Fibroblast of villous mesenchyme (primary cell): ENCODE measurements around the gene B4GALNT3. TPM values are rescaled to one million over a fixed set of nuclear protein-coding genes. Genes with fewer than 3 reads are reported as not detected.

Experiments
- DNase-seq: peaks from one replicate; pipeline ENCODE4 v3.0.0-alpha.2; 2010; ENCODE audit warnings: low read depth
- H3K4me3 ChIP-seq: 2 replicates; pipeline ENCODE4 v1.5.1; 2011; ENCODE audit warnings: low read depth, mild to moderate bottlenecking, low read length
- total RNA-seq: library from RNA; depleted of rRNA; stranded (reverse); fragments of >200 nt; gene quantifications from 2 replicates; pipeline ENCODE4 v1.2.3, GENCODE V29; 2012
- TF ChIP-seq, protein P1 (sequence below): IDR thresholded peaks from 2 replicates; pipeline ENCODE4 v1.5.1; 2012; ENCODE audit warnings: low read depth, mild to moderate bottlenecking, low read length; ENCODE audit not compliant: insufficient read depth

The B4GALNT3 gene
- total RNA-seq, 1 donor = under 0.01 TPM

DNA sequence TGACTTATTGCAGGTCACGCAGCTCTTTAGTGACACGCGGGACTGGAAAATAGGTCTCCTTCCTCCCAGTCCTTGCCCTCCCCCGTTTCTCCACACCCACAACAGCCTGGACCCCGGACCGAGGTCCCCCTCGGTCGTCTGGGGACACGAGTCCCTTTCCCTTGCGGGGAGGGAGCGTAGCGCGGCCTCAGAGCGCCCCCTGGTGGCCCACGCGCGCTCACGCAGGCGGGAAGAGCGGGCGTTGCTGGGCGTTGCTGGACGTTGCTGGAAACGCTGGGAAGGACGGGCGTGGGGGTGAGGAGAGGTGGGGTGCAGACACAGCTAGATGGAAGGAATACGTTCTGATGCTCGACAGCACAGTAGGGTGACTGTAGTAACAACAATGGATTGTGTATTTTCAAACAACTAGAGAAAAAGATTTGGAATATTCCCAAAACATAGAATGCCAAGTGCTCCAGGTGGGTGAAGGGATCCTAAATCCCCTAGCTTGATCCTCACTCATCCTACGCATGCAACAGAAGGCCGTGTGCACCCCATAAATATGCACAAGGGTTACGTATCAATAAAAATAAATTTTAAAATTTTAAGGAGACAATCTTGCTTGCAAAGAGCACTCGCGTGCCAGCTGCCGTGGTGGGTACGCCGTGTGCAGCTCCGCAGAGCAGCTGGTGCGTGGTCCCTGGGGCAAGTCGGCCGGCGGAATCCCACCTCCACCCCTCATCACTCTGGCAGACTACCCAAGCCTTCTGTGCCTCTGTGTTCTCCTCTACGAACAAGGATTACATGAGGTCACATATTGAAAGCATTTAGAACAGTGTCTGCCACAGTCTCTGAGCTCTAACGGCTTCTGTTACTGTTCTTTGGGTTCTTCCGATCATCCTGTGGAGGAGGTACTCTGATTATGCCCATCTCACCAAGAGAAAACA, 87.4 kb downstream of the B4GALNT3 start:
- H3K4me3 ChIP-seq = peak overlapping the region; percentile 3
- TF ChIP-seq, protein P1, sequence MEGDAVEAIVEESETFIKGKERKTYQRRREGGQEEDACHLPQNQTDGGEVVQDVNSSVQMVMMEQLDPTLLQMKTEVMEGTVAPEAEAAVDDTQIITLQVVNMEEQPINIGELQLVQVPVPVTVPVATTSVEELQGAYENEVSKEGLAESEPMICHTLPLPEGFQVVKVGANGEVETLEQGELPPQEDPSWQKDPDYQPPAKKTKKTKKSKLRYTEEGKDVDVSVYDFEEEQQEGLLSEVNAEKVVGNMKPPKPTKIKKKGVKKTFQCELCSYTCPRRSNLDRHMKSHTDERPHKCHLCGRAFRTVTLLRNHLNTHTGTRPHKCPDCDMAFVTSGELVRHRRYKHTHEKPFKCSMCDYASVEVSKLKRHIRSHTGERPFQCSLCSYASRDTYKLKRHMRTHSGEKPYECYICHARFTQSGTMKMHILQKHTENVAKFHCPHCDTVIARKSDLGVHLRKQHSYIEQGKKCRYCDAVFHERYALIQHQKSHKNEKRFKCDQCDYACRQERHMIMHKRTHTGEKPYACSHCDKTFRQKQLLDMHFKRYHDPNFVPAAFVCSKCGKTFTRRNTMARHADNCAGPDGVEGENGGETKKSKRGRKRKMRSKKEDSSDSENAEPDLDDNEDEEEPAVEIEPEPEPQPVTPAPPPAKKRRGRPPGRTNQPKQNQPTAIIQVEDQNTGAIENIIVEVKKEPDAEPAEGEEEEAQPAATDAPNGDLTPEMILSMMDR = peak; percentile 98
- DNase-seq = peak; percentile 45

DNA sequence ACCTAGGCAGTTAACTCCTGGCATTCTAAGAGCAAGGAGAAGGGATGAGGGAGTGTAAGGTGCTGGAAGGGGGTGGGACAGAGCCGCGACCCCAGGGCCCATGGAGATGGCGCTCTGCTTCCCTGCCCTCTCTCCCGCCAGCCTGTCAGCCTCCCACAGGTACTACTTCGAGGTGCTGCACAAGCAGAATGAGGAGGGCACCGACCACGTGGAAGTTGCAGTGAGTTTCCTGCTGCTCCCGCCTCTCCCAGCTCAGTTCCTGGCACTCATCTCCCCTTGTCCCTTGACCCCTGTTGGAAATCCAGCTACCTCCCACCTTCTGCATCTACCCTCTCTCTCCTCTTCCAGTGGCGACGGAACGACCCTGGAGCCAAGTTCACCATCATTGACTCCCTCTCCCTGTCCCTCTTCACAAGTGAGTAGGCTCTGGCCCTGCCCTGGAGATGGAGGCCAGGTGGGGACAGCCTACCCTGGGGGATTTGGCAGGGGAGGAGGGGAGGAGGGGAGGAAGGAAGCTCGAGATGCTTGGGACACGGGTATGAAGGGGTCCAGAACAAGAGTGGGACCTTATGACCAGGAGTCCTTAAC, 88.2 kb downstream of the B4GALNT3 start:
- TF ChIP-seq, protein P1 = no peak
- no peak overlapping the region for H3K4me3 ChIP-seq
- DNase-seq = no peak

DNA sequence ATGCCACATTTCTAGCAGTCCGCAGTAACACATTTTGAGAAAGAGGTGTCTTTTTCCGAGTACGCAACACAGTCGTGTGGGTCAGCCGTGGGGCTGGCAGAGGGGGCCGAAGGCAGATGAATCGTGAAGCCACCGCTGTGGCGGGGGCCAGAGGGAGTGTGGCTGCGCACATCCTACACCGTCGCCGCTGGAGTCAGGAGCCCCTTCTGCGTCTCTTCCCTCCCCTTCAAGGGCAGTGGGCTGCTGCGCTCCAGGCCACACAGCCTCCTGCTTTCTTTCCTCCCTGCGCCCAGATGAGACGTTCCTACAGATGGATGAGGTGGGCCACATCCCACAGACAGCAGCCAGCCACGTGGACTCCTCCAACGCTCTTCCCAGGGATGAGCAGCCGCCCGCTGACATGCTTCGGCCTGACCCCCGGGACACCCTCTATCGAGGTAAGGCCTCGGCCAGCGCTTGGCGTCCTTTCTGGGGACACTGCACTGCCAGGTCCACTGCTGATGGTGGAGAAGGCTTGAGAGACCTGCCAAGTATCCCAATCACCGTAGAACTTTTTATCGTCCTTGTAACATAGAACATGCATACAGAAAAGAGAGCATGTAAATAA, 89.8 kb downstream of the B4GALNT3 start:
- DNase-seq = no peak
- TF ChIP-seq, protein P1 = no peak
- no peak overlapping the region for H3K4me3 ChIP-seq

DNA sequence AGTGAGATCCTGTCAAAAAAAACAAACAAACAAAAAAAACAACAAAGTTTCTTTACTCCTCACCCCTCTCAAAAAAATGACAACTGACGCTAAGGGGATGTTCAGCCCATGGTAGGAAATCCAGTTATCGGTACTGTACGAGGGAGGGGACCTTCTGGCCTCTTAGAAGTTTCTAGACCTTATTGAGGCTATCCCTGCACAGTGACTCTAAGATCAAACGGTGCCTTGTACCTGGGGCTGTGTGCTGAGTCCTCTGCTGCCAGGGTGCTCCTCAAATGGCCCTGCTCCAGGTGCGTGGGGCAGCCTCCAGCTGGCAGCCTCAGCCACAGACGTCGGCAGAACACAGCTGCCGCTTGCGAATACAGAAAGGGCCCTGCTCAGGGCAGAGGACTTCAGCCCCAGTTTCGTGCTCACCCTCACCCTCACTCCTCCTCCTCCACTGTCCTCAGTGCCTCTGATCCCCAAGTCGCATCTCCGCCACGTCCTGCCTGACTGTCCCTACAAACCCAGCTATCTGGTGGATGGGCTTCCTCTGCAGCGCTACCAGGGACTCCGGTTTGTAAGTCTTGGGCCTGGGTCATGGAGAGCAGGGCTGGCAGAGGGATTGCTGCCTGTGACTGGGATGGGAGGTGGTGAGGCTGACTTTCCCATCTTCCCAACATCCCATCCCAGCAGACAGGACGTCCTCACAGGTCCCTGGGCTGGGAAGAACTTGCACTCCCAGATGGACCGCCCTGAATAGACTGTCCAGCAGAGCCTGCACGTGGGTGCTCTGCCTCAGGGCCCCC, 90.9 kb downstream of the B4GALNT3 start:
- H3K4me3 ChIP-seq = no peak overlapping the region
- TF ChIP-seq, protein P1 = no peak
- no peak for DNase-seq

DNA sequence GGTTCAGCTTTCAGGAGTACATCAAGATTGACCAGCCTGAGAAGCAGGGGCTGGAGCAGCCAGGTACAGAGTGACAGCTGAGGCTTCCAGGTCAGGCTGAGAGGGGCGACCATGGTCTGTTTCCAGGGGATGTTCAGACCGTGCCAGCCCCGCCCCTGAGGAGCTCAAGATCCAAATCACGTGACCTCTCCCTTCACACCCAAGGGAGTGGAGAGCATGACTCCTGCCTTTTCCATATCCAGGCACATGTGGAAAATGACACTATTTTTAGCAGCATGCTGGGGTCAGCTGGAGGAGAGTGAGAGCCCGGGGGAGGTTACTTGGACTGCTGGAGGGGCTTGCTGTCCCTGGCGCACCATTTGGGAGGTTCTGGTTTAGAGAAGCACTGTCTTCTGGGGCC, 92.7 kb downstream of the B4GALNT3 start:
- TF ChIP-seq, protein P1 = no peak
- no peak for DNase-seq
- H3K4me3 ChIP-seq = no peak overlapping the region

DNA sequence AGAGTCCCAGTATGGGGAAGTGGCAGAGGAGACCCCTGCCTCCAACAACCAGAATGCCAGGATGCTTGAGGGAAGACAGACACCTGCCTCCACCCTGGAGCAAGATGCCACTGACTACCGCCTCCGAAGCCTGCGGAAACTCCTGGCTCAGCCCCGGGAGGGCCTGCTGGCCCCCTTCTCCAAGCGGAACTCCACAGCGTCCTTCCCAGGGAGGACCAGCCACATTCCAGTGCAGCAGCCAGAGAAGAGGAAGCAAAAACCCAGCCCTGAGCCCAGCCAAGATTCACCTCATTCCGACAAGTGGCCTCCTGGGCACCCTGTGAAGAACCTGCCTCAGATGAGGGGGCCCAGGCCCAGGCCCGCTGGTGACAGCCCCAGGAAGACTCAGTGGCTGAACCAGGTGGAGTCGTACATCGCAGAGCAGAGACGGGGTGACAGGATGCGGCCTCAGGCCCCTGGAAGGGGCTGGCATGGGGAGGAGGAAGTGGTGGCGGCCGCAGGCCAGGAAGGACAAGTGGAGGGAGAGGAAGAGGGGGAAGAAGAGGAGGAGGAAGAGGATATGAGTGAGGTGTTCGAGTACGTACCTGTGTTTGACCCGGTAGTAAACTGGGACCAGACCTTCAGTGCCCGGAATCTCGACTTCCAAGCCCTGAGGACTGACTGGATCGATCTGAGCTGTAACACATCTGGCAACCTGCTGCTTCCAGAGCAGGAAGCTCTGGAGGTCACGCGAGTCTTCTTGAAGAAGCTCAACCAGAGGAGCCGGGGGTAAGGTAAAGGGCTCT, 93.7 kb downstream of the B4GALNT3 start:
- TF ChIP-seq, protein P1 = no peak
- DNase-seq = no peak
- H3K4me3 ChIP-seq = no peak overlapping the region
